ENCODE measurements around the gene RASD2.
A peak's percentile ranks its signal among the peaks of the same experiment; 100 is the strongest.

The RASD2 gene

GRCh38 chr22:35553341-35553740 lies 12.7 kb downstream of the RASD2 start:
- DNase-seq (ENCODE audit: low read depth): no peak
- TF ChIP-seq, protein P1, sequence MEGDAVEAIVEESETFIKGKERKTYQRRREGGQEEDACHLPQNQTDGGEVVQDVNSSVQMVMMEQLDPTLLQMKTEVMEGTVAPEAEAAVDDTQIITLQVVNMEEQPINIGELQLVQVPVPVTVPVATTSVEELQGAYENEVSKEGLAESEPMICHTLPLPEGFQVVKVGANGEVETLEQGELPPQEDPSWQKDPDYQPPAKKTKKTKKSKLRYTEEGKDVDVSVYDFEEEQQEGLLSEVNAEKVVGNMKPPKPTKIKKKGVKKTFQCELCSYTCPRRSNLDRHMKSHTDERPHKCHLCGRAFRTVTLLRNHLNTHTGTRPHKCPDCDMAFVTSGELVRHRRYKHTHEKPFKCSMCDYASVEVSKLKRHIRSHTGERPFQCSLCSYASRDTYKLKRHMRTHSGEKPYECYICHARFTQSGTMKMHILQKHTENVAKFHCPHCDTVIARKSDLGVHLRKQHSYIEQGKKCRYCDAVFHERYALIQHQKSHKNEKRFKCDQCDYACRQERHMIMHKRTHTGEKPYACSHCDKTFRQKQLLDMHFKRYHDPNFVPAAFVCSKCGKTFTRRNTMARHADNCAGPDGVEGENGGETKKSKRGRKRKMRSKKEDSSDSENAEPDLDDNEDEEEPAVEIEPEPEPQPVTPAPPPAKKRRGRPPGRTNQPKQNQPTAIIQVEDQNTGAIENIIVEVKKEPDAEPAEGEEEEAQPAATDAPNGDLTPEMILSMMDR (IDR thresholded peaks at IDR 0.05; ENCODE audit: low read depth, low read length): no peak
- TF ChIP-seq, protein P2, sequence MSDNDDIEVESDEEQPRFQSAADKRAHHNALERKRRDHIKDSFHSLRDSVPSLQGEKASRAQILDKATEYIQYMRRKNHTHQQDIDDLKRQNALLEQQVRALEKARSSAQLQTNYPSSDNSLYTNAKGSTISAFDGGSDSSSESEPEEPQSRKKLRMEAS (IDR thresholded peaks at IDR 0.05; ENCODE audit: low read depth, low read length): no peak
- TF ChIP-seq POLR2A (IDR thresholded peaks at IDR 0.05; ENCODE audit: extremely low read depth, insufficient read length): no peak
- no peak overlapping the region for H3K4me3 ChIP-seq (ENCODE audit: low read depth, low read length)

GRCh38 chr22:35554297-35554845 lies 13.7 kb downstream of the RASD2 start:
- TF ChIP-seq POLR2A (IDR thresholded peaks at IDR 0.05; ENCODE audit: extremely low read depth, insufficient read length) (no peak), MYC (IDR thresholded peaks at IDR 0.05; ENCODE audit: low read depth, low read length) (no peak)
- TF ChIP-seq, protein P1 (IDR thresholded peaks at IDR 0.05; ENCODE audit: low read depth, low read length): no peak
- TF ChIP-seq, protein P2 (IDR thresholded peaks at IDR 0.05; ENCODE audit: low read depth, low read length): no peak
- peak; percentile 80 for DNase-seq (ENCODE audit: low read depth)
- no peak overlapping the region for H3K4me3 ChIP-seq (ENCODE audit: low read depth, low read length)

- DNase-seq (ENCODE audit: low read depth): no peak
- no peak overlapping the region for H3K4me3 ChIP-seq (ENCODE audit: low read depth, low read length)
- TF ChIP-seq, protein P2 (IDR thresholded peaks at IDR 0.05; ENCODE audit: low read depth, low read length): no peak
- TF ChIP-seq, protein P1 (IDR thresholded peaks at IDR 0.05; ENCODE audit: low read depth, low read length): no peak
- TF ChIP-seq MYC (IDR thresholded peaks at IDR 0.05; ENCODE audit: low read depth, low read length) (no peak), POLR2A (IDR thresholded peaks at IDR 0.05; ENCODE audit: extremely low read depth, insufficient read length) (no peak)
Measured at GRCh38 chr22:35555483-35555890, 14.9 kb downstream of the RASD2 start.

DNA sequence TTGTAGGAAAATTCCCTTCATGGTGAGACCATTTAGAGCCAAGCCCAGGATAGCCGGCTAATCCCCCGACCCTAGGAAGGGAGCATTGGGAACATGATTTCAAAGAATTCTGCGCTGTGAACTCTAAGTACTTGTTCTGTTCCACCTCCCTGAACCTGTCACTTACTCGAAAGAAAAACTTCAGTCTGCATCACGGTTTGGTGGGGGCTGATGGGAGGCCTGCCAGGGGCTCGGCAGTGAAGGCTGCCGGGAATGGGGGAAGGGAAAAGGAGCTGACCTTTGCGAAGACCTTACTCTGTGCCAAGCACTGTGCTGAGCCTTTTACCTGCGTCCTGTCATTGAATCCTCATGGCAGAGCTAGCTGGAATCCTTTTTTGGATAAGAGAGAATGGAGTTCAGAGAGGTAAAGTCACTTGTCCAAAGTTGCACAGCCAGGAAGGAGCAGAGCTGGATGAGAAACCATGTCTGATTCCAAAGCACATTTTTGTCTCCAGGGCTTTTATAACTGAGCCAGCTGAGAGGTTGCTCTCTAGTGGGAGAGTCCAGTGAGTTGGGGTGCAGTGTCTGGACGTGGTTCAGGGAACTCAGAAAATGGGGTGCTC lies 15.4 kb downstream of the RASD2 start:
- H3K4me3 ChIP-seq (ENCODE audit: low read depth, low read length): no peak overlapping the region
- no peak for DNase-seq (ENCODE audit: low read depth)
- TF ChIP-seq, protein P2 (IDR thresholded peaks at IDR 0.05; ENCODE audit: low read depth, low read length): no peak
- no peak for TF ChIP-seq POLR2A (IDR thresholded peaks at IDR 0.05; ENCODE audit: extremely low read depth, insufficient read length)
- TF ChIP-seq MYC (IDR thresholded peaks at IDR 0.05; ENCODE audit: low read depth, low read length): no peak
- TF ChIP-seq, protein P1 (IDR thresholded peaks at IDR 0.05; ENCODE audit: low read depth, low read length): no peak

GRCh38 chr22:35556666-35557065 lies 16.0 kb downstream of the RASD2 start:
- no peak for DNase-seq (ENCODE audit: low read depth)
- no peak for TF ChIP-seq POLR2A (IDR thresholded peaks at IDR 0.05; ENCODE audit: extremely low read depth, insufficient read length)
- no peak overlapping the region for H3K4me3 ChIP-seq (ENCODE audit: low read depth, low read length)

GRCh38 chr22:35558031-35558430 lies 17.4 kb downstream of the RASD2 start:
- TF ChIP-seq POLR2A (IDR thresholded peaks at IDR 0.05; ENCODE audit: extremely low read depth, insufficient read length) (no peak), MYC (IDR thresholded peaks at IDR 0.05; ENCODE audit: low read depth, low read length) (no peak)
- TF ChIP-seq, protein P2 (IDR thresholded peaks at IDR 0.05; ENCODE audit: low read depth, low read length): no peak
- TF ChIP-seq, protein P1 (IDR thresholded peaks at IDR 0.05; ENCODE audit: low read depth, low read length): no peak
- peak; percentile 55 for DNase-seq (ENCODE audit: low read depth)
- H3K4me3 ChIP-seq (ENCODE audit: low read depth, low read length): no peak overlapping the region

All from NB4 (cell line).